NCI-H345 (cell line): ENCODE data around the gene NUDT9.
A peak's percentile ranks its signal among the peaks of the same experiment; 100 is the strongest.
"Not testable (repeated sequence)": the region's sequence is repeated elsewhere in the genome, so short reads cannot be mapped to it uniquely, and the experiment has no call there.

ENCODE experiments used
- DNase-seq: peaks from one replicate; lab custom pipeline; 2025; lab: John Stamatoyannopoulos, UW

The NUDT9 gene, protein sequence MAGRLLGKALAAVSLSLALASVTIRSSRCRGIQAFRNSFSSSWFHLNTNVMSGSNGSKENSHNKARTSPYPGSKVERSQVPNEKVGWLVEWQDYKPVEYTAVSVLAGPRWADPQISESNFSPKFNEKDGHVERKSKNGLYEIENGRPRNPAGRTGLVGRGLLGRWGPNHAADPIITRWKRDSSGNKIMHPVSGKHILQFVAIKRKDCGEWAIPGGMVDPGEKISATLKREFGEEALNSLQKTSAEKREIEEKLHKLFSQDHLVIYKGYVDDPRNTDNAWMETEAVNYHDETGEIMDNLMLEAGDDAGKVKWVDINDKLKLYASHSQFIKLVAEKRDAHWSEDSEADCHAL

DNA sequence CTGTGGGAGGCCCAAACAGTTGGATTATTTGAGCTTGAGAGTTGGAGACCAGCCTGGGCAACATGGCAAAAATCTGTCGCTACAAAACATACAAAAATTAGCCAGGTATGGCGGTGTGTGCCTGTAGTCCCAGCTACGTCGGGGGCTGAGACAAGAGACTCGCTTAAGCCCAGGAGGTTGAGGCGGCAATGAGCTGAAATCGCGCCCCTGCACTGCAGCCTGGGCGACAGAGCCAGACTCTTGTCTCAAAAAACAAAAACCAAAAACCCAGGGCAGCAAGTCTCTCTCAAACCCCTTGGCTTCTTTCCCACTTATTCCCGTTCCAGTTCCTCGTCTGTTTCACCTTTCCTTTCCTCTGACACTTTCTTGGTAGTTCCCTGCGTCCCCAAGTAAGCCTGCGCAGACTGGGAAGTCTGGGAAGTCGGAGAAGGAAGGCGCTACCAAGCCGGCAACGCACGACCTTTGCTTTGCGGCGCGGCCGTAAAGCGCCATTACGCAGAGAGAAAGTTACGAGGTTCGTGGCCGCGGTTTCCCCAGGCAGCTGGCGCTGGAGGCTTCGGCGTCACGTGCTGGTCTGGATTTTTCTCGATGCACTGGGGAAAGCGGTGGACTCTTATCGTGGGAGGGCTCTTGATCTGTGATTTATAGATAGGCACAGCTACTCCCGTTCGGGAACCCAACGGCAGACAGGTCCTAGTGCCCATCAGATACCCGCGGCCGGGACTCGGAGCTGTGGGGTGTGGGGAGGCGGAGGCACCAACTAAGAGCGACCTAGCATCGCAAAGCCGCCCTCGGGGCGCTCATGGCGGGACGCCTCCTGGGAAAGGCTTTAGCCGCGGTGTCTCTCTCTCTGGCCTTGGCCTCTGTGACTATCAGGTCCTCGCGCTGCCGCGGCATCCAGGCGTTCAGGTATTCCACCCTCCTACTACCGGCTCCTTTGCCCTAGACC lies at the start of gene NUDT9:
TSS of gene NUDT9 (plus strand) at position 470 of the 949 bp plus-strand sequence. CDS start at position 803, 333 bp downstream.
- peak; percentile 90 for DNase-seq

DNA sequence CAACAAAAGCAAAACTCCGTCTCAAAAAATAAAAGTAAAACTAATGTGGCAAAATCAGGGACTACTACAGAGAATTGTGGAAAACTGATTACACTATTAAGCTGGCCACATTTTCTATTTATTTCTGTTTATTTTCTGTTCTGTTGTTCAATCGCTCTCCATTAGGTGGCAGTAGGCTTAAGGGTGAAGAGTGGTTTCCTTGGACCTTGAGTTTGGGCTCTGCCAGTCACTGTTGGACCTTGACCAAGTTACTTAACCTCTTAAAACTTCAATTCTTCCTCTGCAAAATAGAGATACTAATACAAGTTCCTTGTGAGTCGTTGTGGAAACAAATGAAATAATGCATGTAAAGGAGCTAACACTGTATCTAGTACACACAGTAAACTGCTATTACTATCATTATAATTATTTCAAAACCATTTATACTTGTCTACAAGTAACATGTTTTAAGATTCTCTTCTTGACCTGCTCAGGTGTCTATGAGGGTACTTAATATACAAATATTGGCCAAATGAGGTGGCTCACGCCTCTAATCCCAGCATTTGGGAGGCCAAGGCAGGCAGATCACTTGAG lies 46.6 kb upstream of the NUDT9 start:
- peak; percentile 3 for DNase-seq

DNA sequence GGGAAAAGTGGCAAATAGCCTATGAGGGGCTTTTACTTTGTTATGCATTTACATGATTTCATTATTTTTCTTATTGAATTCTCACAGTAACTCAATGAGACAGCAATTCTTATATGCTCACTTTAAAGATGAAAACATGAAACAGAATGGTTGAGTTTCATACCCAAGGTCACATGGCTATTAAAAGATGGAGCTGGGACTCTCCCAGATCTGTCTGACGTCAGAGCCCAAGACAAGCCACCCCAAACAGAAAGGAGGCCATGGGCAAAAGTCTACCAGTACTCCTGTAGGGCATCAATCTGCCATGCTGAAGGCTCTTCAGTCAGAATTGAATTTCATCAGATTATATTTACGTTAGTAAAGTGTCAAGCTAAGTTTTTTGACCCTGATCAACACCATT lies 44.6 kb upstream of the NUDT9 start:
- no peak for DNase-seq

DNA sequence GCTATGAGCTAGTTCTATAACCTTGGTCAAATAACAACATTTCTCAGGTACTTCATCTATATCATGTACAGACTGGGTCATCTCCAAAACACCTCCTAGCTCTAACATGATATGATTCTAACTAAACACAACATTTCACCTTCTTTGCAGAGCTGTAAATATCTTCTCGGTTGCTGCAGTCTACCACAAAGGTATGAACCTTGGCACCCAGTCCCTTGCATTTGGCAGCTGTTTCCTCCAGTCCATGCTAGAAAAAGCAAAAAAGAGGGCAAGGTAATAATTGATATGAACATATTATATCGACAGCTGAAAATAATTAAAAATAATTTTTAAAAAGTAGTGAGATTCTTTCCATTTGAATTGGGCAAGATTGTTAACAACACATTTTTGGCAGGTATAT lies 40.3 kb upstream of the NUDT9 start:
- no peak for DNase-seq

DNA sequence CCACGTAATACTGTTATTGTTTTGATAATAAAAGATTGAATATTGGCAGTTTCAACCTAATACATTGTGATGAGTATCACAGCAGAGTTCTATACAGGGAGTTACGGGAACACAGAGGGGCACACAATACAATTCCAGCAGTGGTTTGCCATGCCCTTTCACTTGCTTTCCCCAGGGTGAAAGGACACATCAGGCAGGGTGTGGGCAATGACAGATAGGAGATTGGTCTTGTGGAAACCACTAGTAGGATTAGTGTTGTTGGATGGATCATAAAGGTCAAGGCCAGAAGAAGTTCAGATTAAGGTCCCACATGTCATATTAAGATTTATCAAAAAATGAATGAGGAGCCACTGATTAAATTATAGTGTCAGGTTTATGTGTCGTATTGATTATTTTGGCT lies 39.4 kb upstream of the NUDT9 start:
- DNase-seq: no peak

DNA sequence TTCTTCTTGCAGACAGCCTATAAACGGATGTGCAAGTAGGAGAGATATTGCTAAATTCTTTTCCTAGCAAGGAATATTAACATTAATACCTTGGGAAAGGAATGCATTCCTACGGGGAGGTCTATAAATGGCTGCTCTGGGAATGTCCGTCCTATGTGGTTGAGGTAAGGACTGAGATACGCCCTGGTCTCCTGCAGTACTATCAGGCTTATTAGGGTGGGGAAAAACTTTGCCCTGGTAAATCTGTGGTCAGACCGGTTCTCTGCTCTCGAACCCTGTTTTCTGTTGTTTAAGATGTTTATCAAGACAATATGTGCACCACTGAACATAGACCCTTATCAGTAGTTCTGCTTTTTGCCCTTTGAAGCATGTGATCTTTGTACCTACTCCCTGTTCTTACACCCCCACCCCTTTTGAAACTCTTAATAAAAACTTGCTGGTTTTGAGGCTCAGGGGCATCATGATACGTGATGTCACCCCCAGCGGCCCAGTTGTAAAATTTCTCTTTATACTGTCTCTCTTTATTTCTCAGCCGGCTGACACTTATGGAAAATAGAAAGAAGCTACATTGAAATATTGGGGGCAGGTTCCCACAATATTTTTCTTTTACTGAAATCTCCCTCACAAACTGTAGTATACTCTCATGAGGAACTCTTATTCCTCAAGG lies 37.8 kb upstream of the NUDT9 start:
- DNase-seq: not testable (repeated sequence)

DNA sequence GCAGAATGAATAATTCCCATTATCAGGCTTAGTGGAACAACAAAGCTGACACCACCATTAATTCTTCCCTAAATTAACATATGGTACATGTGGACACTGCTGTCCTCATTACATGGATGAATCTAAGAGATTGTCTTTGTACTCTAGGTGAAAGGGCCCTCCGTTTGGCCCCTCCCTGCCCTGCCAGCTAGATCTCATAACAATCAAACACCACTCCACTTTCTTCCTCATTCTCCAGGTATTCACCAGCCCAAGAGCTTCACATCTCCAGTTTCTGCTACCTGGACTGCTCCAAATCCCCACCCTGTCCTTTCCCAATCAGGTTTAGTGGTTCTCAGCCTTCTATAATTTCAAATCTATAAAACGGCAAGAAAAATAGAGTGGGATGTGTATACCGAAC lies 35.1 kb upstream of the NUDT9 start:
- no peak for DNase-seq

DNA sequence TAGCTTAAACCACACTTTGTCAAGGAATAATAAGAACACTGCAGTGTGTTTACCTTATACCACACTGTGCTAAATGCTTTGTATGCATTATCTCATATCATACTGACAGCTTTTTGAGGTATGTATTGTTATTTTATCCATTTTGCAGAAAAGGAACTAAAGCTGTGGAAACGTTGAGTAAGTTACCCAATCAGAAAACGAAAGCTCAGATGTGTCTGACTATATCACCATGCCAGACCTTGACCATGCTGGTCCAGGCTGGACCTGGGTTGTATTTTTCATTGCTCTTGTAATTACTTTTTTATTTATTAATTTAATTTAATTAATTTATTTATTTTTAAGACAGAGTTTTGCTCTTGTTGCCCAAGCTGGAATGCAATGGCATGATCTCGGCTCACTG lies 33.5 kb upstream of the NUDT9 start:
- no peak for DNase-seq

DNA sequence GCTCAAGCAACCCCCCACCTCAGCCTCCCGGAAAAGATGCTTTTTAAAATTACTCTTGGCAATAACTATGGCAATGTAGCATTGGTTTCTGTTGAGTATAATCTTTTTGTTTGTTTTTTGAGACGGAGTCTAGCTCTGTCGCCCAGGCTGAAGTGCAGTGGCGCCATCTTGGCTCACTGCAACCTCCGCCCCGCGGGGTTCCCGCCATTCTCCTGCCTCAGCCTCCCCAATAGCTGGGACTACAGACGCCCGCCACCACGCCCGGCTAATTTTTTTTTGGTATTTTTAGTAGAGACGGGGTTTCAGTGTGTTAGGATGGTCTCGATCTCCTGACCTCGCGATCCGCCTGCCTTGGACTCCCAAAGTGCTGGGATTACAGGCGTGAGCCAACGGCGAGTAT lies 32.3 kb upstream of the NUDT9 start:
- peak; percentile 9 for DNase-seq

DNA sequence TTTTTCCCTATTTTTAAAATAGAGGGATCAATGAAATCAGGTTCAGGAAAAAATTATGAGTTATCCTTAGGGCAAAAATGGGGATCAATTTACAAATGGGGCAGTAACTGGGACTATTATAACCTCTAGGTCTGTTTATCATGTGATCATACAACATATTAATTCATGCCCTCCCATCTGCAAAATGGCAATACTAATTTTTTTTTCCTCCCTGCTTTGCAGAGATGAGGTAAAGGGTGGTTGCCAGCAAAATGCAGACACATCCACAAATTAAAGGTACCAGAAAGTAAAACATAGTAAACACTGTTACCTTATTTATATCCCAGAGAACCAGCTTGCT lies 31.9 kb upstream of the NUDT9 start:
- no peak for DNase-seq

DNA sequence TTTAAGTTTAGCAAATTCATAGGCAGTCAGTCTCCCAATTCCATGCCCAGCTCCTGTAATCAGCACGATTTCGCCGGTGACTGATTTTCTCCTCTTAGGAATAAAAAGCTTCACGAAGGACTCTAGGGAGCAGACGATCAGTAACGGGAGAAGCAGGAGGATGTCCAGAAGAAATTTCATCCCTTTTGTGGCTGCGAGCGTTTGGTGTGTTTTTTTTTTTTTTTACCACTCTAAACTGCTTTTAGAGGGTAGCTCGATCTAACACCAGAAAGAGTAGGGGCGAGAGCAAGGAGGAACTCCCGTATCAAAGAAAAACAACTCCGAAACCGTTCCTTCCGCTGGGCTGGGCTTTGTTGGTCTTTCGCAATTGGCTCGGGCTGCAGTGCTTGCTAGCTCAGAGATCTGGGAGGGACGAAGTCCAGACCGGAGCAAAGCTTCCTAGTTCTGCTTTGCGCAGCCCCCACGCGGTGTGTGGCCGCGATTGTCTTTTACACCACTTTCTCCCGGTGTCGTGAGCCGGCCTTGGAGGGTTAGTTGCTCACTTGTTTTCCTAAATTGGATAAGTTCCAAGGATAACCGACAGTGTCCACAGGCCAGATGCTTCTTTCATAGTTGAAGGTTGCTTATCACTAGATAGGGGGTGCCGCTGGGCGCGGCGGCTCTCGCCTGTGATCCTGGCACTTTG lies 31.3 kb upstream of the NUDT9 start, which contains the start of gene HSD17B11:
TSS of gene HSD17B11 (minus strand) at position 298 of the 685 bp plus-strand sequence. CDS start at position 180, 118 bp downstream.
- peak; percentile 87 for DNase-seq

DNA sequence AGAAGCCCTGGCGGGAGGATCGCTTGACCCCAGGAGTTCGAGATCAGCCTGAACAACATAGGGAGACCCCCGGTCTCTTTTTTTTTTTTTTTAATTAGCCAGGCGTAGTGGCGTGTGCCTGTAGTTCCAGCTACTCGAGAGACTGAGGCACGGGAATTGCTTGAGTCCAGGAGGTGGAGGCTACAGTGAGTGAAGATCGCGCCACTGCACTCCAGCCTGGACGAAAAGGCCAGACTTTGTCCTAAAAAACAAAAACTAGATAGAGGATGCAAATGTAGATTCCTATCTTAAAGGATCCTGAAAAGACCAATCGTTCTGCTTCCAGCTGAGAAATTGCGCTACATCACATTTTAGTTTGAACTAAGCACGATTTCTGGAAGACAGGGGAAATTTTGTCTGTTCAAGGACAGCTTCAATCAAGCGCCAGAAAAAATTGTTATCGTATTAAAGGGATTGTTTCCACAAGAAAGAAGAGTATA lies 30.8 kb upstream of the NUDT9 start:
- no peak for DNase-seq

DNA sequence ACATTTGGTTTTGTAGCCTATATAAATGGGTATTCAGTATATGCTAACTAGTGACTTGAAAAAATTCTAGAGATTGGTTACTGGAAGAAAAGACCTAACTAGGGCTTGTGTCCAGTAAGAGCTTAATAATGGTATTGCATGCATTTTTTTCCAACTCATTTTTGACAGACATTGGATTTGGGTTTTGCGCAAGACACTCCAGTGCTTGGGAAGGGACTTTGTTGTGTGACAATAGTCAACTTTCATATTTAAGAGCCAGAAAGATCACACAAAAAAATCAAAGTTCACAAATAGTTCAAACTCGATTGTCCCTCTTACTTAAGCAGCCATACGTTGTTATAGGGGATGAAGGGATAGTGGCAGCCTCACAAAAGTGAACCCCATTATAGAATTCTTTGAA lies 30.2 kb upstream of the NUDT9 start:
- DNase-seq: no peak

DNA sequence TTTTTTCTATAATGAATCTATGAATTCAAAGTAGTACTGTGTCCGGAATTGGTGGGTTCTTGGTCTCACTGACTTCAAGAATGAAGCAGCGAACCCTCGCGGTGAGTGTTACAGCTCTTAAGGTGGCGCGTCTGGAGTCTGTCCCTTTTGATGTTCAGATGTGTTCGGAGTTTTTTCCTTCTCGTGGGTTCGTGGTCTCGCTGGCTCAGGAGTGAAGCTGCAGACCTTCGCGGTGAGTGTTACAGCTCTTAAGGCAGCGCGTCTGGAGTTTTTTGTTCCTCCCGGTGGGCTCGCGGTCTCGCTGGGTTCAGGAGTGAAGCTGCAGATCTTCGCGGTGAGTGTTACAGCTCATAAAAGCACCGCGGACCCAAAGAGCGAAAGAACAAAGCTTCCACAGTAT lies 27.3 kb upstream of the NUDT9 start:
- not testable (repeated sequence) for DNase-seq

DNA sequence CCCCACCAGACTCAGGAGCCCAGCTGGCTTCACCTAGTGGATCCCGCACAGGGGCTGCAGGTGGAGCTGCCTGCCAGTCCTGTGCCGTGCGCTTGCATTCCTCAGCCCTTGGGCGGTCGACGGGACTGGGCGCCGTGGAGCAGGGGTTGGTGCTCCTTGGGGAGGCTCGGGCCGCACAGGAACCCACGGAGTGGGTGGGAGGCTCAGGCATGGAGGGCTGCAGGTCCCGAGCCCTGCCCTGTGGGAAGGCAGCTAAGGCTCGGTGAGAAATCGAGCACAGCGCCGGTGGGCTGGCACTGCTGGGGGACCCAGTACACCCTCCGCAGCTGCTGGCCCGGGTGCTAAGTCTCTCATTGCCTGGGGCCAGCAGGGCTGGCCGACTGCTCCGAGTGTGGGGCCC lies 26.5 kb upstream of the NUDT9 start:
- DNase-seq: not testable (repeated sequence)

DNA sequence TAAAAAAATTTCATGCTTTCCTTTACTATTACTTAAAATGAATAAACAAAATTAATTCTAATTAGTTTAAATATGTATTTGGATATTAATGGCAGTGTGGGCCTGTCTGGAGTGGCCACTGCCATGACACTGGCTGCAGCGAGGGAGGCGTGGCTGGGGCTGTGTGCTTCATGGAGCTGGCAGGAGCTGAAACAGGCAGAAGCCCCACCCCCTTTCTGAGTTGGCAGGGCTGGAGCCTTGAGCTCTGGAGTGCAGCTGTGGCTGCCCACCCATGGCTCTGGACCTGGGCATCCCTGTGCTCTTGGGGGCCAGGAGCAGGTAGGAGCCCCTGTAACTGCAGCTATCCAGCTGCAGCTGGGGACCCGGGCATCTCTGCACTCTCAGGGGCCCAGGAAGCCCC lies 23.2 kb upstream of the NUDT9 start:
- DNase-seq: no peak

DNA sequence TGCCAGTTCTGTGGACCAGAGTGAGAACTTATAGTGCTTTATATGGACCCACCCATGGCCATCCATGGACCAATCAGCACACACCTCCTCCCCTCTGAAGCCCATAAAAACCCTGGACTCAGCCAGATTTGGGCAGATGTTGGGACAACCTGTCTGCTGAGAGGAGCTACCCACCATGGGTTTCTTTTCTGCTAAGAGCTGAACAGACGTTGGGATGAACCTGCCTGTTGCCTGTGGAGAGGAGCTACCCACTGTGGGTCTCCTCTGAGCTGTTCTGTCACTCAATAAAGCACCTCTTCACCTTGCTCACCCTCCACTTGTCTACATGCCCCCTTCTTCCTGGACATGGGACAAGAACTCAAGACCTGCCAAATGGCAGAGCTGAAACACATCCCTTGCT lies 22.4 kb upstream of the NUDT9 start:
- no peak for DNase-seq

DNA sequence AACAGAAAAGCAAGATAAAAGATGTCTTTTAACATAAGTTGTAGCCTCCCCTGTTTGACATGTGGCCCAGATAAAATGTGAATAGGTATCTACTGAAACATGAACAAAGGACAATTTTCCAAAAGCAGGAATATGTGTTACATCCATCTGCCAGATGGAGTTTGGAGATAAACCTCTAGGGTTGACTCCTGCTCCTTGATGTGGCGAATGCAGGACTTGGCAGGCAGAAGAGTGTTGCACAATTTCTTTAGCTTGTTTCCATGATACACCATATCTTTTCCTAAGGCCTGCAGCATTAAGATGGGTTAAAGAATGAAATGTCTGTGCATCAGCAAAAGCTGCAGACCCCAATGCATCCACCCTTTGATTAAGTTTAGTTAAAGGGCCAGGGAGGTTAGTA lies 18.6 kb upstream of the NUDT9 start:
- DNase-seq: not testable (repeated sequence)

DNA sequence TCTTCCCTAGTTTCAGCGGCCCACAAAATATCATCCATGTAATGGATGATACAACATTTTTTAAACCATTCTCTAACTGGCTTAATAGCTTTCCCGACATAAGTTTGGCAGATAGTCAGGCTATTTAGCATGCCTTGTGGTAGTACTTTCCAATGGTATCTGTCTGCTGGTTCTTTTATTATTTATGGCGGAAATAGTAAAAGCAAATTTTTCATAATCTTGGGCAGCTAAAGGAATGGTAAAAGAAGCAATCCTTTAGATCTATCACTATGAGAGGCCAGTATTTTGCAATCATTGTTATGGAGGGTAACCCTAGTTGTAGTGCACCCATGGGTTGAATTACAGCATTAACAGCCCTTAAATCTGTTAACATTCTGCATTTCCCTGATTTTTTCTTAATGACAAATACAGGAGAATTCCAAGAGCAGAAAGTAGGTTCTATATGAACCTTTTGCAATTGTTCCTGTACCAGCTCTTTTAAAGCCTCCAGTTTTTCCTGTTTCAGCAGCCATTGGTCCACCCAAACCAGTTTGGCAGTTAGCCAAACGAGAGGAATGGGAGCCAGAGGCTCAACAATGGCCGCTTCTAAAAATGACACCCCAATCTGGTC lies 17.1 kb upstream of the NUDT9 start:
- no peak for DNase-seq

DNA sequence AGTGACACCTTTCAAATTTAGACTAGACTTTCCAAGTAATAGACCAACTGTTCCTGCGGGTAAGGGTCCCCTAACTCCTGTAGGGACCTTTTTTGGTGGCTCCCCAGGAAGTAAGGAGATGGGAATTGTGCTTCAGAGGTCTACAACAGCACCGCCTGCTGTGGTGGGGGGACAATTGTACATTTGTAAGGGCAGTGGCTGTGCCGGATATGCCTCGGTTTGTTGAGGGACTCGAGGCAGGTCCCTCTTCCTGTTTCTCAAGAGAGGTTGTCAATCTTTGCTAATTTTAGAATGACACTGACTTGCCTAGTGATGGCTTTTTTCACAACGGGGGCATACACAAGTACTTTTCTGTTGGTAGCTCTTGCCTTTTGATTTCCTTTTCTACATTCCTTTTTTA lies 15.9 kb upstream of the NUDT9 start:
- DNase-seq: no peak

DNA sequence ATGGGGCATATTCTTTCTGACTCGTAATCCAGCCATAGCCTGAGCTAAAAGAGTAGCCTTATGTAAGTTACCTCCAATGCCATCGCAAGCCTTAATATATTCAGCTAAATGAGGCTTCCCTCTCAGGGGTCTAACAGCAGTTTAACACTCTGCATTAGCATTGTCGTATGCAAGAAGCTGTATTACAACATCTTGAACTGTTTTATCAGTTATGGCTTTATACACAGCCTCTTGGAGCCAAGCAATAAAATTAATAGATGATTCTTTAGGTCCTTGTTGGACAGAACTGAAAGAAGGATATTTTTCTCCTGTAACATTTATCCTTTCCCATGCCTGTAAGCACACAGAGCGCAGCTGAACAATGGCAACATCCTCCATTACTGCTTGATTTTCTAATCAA lies 15.5 kb upstream of the NUDT9 start:
- not testable (repeated sequence) for DNase-seq
